Measurements from ENCODE around the gene GSTO1.
A peak's percentile ranks its signal among the peaks of the same experiment; 100 is the strongest.
"Not testable (repeated sequence)": the region's sequence is repeated elsewhere in the genome, so short reads cannot be mapped to it uniquely, and the experiment has no call there.

The GSTO1 gene

DNA sequence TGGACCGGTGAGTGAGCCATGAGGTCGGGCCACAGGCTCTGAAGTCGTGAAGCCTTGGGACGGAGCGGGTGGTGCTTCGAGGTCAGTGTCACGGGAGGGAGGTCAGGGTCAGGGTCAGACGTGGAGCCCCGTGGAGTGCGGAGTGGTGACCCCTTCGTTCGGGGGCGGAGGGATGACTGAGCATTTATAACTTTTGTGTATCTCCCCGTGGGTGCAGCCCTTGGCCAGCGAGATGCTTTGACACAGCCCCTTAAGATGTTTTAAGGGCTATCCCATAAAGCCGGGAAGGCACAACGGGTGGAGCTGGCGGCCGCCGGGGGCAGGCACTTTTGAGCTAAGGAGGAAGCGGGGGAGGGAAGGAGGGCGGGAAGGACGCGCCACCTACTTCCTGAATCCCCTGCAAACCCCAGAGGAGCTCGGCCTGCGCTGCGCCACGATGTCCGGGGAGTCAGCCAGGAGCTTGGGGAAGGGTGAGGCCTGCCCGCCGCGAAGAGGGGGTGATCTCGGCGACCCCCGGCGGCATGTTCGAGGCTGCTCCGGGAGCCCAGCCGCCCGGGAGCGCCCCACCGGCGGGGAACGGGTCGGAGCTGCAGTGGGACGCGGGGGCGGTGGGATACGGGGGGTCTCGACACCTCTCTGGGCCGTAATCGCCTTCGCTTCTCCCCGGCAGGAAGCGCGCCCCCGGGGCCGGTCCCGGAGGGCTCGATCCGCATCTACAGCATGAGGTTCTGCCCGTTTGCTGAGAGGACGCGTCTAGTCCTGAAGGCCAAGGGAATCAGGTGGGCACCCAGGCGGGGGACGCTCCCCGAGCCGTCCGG lies at the start of gene GSTO1:
Gene GSTO1, plus strand, starts transcription at position 400 of the 818 bp plus-strand sequence. Its CDS starts 37 bp downstream, at position 437.
- H3K27ac ChIP-seq = peak within 1 kb of the TSS; percentile 93 to 99 (median 97)
- peak within 1 kb of the TSS; percentile 72 to 99 (median 93) for H3K4me3 ChIP-seq

DNA sequence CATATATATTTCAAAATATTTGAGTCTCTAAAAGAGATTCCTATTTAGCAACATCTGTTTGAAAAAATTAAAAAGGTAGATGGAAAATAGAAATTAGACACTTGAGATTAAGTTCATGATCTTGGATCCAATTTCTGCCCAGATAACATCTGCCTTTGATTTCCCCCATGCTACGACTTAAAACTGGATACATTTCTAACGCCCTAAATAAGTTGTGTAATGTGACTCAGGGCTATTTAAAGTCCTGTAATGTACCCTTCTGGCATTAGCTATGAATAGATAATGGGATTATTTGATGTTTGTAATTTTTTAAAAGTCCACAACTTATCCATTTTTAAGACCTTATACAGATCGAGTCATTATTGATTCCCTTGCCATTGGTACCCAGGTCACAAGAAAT lies 46.0 kb upstream of the GSTO1 start:
- Histone ChIP-seq H3K27ac (no peak overlapping the region), H3K4me3 (no peak overlapping the region)

DNA sequence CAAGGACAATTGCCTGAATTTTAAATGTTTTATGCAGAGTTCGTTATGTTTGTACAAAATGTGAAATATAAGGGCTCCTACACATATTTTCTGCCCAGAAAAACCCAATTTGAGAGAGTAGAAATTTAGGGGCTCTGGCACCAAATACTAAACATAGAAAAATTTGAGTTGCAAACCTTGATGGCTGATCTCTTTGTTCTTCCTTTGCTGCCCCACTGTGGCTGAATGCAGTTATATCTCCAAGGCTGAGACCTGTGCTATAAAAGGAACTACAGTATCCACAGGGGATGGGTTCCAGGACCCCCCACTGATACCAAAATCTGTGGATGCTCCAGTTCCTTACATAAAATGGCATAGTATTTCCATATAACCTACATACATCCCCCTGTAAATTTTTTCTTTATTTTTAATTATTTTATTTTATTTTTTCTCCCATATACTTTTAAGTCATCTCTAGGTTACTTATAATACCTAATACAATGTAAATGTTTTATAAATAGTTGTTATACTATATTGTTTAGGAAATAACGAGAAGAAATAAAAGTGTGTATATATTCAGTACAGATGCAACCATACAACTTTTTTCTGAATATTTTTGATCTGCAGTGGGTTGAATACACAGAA lies 45.0 kb upstream of the GSTO1 start:
- no peak overlapping the region for H3K27ac ChIP-seq
- H3K4me3 ChIP-seq = no peak overlapping the region

DNA sequence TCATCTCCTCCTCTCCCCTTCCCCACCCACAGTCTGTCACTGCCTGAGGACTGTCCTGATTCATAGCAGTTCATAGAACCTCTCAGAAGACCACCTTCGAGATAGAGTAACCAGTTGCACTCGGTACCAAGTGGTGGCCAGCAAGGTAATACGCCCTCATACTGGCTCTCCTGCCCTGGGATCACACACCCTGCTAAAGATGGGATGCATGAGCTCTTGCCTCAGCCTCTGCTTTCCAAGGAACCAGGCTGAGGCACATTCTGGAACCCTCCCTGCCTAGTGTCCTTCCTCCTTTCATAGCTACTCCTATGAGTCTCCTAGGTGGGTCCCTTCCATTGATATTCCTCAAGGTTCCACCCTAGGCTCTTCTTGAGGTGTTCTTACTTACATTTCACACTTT lies 38.1 kb upstream of the GSTO1 start:
- no peak overlapping the region for H3K27ac ChIP-seq
- H3K4me3 ChIP-seq = no peak overlapping the region

DNA sequence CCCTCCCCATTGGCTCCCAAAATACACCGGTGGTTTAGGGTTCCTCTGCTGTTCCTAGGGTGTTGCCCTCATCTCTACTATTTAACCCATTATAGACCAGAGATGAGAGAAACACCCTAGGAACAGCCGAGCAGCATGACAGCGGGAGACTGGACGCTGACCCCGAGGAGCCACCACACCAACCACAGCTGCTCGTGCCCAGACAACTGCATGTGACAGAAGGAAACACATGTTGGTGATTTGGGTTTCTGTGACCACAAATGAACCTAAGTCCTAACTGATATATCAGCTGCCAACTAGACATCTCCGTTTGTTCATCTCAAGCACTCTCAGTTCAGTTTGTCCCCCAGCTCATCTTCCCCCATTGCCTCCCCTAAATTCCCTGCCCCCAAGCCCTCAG lies 35.9 kb upstream of the GSTO1 start:
- Histone ChIP-seq H3K27ac (no peak overlapping the region), H3K4me3 (no peak overlapping the region)

DNA sequence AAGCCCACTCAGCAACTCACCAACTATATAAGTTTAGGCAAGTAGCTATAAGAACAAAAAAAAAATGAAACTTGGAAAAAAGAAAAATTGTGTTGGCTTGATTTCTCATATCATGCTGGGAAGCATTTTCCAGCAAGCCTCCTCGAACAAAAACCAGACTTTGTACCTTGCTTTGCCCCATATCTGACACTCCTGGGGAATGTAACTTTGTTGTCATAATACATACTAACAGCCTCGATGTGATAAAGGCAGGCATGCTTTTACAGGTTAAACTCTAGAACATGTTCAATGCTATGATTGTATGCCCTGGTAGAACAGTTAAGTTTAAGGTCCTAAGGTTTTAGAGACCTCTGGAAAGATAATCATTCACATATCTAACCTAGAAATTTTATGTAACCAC lies 34.2 kb upstream of the GSTO1 start:
- no peak overlapping the region for H3K4me3 ChIP-seq
- H3K27ac ChIP-seq = no peak overlapping the region

DNA sequence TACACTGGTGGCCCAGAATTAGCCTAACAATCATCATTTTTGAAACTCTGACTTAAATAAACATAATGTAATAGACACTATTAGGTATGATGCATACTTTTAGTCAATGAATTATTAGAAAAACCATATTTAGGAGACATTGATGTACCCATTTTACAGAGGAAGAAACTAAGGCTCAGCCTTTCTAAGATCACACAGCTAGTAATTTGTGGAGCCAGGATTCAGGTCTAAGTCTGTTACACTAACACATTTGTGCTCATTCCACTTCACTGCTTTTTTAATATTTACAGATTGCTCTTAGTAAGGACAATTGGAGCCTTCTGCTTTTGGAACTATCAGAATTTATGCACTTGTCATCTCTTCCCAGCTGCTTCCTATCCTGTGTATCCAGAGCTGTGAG lies 31.4 kb upstream of the GSTO1 start:
- Histone ChIP-seq H3K4me3 (no peak overlapping the region), H3K27ac (no peak overlapping the region)

DNA sequence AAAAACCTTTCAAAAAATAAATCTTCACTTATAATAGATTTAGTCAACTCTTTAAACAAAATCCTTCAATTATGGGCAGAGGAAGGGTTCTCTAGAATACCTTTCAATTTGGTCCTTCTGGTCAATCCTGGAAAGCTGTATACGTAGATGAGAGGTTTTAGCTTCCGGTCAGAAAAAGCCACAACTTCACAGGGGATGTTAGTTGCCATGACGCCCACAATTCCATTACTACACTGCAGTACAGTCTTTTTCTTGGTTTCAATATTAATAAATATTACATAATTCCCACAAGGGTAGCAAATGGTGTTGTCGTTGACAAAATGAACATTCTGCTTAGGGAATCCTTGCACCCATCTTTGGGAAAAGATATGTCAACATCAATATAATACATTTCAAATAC lies 24.2 kb upstream of the GSTO1 start:
- H3K4me3 ChIP-seq = no peak overlapping the region
- H3K27ac ChIP-seq = no peak overlapping the region

DNA sequence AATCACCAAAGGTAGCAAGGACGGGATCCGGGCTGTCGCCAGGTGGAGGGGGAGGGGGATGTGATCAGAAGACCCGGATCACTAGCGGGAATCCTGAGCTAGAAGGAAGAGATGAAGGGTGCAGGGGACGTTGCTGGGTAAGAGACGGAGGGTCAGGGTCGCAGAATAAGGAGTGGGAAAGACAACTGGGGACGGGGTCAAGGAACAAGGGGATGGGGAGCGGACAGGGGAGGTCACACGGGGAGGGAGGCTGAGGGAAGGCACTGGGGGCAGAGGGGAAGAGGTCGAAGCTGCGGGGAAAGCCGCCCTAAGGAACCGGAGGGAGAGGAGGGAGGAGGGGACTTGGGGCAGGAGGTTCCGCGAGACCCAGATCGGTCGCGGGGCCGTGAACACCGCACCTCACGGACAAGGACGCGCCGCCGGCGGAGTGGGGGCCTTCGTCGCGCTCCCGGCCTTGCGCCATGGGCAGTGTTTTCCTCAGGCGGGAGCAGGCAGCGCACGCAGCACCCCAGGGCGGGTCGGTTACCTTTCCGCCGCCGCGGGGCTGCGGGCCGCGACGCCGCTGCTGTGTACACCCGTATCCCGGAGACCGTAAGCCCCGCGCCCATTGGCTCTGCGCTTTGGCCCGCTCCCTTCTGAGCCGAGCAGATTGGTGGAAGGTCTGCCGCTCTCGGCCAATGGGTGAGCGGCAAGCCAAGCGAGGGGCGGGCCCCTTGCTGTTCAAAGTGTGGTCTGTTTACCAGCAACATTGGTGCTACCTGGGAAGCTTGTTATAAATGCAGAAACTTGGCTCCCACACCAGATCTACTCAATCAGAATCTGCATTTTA lies 22.7 kb upstream of the GSTO1 start, which contains the start of gene CFAP43:
Gene CFAP43, minus strand, starts transcription at position 581 of the 829 bp plus-strand sequence. Its CDS starts 118 bp downstream, at position 463.
- H3K27ac ChIP-seq = peak within 1 kb of the TSS in 16 of 21 experiments; percentile 16 to 81 (median 68)

DNA sequence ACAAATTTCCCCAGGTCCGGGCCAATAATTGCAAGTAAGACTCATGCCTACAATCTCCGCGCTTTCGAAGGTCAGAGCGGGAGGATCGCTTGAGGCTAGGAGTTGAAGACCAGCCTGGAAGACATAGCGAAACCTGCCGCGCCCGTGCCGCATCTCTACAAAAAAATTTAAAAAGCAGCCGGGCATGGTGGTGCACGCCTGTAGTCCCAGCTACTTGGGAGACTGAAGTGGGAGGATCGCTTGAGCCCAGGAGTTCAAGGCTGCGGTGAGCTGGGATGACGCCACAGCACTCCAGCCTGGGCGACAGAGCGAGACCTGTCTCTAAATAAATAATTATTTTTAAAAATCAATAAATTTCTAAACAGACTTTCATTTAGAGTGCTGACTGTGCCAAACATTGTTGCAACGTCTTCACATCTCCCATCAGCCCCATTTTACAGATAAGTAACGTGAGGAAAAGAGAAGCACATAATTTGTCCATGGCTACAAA lies 22.0 kb upstream of the GSTO1 start:
- H3K4me3 ChIP-seq = peak overlapping the region; percentile 53 to 96 (median 82)
- H3K27ac ChIP-seq = peak overlapping the region in 4 of 21 experiments; percentile 16 to 81 (median 68)

More for the DNA sequence above, 22.7 kb upstream of the GSTO1 start, which contains the start of gene CFAP43:
- peak within 1 kb of the TSS; percentile 53 to 96 (median 82) for H3K4me3 ChIP-seq

DNA sequence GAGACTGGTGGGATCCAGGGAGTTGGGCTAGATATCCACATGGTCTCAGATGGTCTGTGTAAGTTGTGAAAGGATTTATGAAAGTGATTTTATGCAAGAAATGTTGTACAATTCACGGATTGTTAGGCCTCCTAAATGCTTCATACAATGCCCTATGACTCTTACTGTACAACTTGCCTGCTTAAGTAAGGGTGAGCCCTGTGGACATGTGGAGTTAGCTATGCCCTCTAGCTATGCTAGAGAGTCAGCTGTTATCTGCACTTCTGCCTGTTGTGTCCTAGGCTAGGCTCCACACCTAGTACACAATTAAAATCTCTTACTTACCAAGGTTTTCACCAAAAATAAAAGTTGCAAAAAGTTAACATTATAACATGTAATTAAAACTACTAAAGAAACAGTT lies 20.9 kb upstream of the GSTO1 start:
- Histone ChIP-seq H3K4me3 (no peak overlapping the region), H3K27ac (no peak overlapping the region)

DNA sequence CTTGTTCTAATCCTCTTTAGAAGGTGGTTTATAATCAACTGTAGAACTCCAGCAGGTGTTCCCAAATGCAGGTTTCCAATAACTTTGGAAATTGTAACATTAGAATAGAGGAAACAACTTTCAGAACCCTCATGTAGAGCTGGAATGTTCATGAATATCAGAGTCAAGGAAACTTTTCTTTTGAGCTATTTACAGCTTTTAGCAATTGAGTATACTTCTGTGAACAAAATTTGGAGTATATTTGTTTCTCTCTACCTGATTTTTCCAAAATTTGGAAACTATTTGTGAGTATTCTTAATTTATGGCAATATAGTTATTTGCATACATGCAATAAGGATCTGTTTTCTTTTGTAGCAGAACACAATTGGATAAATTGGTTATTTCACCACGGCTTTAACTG lies 19.8 kb upstream of the GSTO1 start:
- H3K4me3 ChIP-seq = no peak overlapping the region
- no peak overlapping the region for H3K27ac ChIP-seq

DNA sequence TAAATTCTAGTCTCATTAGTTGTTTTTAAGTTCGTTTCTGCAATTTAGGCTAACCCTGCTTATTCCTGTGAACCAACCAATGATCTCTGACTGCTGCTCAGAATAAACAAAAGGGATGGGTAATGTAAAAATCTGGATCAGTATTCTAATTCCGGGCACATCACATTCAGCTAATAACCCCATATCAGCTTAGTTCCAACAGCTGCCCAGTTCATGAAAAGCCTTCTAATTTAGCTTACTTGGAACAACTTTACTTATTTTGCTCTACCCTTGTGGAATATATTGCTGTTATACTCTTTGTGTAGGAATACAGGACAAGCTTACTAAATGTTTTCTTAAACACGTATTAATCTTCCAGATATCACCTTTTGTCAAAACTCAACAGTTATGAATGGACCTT lies 18.9 kb upstream of the GSTO1 start:
- Histone ChIP-seq H3K27ac (no peak overlapping the region), H3K4me3 (no peak overlapping the region)

DNA sequence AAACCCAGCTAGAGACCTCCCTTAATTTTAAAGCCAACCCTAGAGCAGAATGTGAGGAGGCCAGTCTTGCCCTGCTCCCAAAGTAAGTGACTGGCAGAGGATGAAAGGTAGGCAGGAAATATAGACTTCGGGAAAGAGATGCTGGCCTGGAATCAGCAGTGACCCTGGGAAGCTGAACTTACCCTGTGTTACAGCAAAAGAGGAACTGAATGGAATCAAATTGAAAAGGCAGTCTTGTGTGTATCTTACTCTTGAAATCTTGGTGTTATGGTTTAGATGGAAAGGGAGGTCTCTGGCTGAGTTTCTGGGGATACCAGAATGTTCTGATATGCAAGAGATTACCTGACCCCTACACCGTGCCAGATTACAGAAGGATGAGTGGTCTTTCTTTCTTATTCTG lies 14.6 kb upstream of the GSTO1 start:
- H3K27ac ChIP-seq = no peak overlapping the region

DNA sequence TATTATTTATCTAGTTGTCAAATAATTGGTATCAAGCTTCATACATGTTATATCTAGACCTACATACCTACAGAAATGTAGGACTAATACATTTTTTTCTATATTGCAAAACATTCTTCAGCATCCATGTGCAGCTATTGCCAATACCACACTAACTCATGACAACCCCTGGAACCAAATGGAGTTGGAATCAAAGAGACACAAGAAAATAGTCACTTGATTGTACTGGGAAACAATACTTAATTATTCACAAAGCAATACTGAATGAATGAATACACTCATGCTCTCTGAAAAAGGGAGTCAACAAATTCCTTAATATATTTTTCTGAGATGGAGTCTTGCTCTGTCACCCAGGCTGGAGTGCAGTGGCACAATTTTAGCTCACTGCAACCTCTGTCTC lies 12.1 kb upstream of the GSTO1 start:
- H3K27ac ChIP-seq = no peak overlapping the region
- no peak overlapping the region for H3K4me3 ChIP-seq

More for the DNA sequence above, 14.6 kb upstream of the GSTO1 start:
- no peak overlapping the region for H3K4me3 ChIP-seq

DNA sequence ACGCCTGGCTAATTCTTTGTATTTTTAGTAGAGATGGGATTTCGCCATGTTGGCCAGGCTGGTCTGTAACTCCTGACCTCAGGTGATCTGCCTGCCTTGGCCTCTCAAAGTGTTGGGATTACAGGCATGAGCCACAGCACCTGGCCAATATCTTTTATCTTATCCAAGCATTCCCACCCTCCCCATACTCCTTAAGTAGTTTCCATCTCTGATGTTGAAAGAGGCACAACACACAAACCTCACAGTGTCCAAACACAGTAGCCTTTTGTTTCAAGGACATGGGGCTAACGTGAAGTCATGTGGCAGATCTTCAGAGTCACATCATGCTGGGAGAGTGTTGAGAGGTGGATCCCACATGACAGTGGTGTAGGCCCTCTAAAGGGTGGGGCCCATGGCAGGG lies 11.7 kb upstream of the GSTO1 start:
- not testable (repeated sequence) for H3K27ac ChIP-seq

DNA sequence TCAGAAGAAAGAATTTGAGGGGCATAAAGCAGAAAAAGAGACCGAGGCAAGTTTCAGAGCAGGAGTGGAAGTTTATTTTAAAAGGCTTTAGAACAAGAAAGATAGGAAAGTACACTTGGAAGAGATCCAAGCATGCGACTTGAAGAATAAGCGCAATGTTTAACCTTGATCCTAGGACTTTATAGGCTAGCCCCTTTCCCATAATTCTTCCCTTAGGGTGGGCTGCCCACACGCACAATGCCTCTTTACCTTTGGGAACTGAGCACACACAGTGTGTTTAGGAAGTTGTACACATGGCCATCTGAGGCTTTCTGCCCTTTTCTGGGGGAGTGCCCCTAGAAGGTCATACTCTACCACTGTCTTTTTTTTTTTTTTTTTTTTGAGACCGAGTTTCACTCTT lies 11.2 kb upstream of the GSTO1 start:
- Histone ChIP-seq H3K27ac (no peak overlapping the region), H3K4me3 (no peak overlapping the region)

More for the DNA sequence above, 11.7 kb upstream of the GSTO1 start:
- not testable (repeated sequence) for H3K4me3 ChIP-seq

DNA sequence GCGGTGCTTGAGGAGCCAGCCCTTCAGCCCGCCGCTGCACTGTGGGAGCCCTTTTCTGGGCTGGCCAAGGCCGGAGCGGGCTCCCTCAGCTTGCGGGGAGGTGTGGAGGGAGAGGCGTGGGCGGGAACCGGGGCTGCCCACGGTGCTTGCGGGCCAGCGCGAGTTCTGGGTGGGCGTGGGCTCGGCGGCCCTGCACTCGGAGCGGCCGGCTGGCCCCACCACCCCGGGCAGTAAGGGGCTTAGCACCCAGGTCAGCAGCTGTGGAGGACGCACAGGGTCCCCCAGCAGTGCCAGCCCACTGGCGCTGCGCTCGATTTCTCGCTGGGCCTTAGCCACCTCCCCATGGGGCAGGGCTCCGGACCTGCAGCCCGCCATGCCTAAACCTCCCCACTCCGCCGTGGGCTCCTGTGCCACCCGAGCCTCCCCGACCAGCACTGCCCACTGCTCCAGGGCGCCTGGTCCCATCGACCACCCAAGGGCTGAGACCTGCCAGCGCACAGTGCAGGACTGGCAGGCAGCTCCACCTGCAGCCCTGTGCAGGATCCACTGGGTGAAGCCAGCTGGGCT lies 9.5 kb upstream of the GSTO1 start:
- Histone ChIP-seq H3K4me3 (no peak overlapping the region), H3K27ac (no peak overlapping the region)

DNA sequence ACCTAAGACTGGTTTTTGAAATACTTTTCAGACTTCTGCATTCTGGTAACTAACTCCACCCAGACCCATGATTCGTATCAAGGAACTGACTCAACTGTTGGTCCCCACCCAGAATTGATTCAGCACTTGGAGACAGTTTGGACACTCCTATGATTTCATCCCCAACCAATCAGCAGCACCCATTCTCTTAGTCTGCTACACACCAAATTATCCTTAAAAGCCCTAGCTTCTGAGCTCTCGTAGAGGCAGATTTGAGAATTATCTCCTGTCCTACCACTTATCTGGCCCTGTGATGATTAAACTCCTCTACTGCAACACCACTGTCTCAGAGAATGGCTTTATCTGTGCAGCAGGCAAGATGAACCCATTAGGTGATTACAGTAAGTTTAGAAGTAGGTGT lies 7.7 kb upstream of the GSTO1 start:
- H3K27ac ChIP-seq = peak overlapping the region in 3 of 21 experiments; percentile 6 to 38 (median 17)
- H3K4me3 ChIP-seq = no peak overlapping the region

Measured in skin epidermis (tissue), 12 donors.